Keratinocyte (primary cell): ENCODE results near the gene YPEL1. TPM values are rescaled to one million over a fixed set of nuclear protein-coding genes. Genes with fewer than 3 reads are reported as not detected.

ENCODE experiments used
- DNase-seq: peaks from one replicate; pipeline ENCODE4 v3.0.0-alpha.2; 2011; ENCODE audit warnings: low read depth, missing footprints, low spot score
- FAIRE-seq: peaks from 2 replicates; lab custom pipeline; 2011; peaks lifted over from hg19 to GRCh38; lab: Jason Lieb, UNC
- H2AFZ ChIP-seq: 2 replicates; pipeline ENCODE4 v1.6.0; 2012; ENCODE audit warnings: low read length, control low read depth, inconsistent platforms; ENCODE audit not compliant: control insufficient read depth
- H3K27ac ChIP-seq: 2 replicates; pipeline ENCODE4 v1.5.1; 2011; ENCODE audit warnings: low read length; ENCODE audit not compliant: control insufficient read depth, insufficient read depth
- H3K27me3 ChIP-seq: 3 replicates; pipeline ENCODE4 v1.6.0; 2011; ENCODE audit warnings: low read length; ENCODE audit not compliant: control insufficient read depth, insufficient read depth; ENCODE audit errors: extremely low read depth
- H3K36me3 ChIP-seq, 2 experiments: 2 replicates in 1 of 2; 3 replicates in 1 of 2; pipeline ENCODE4 v1.5.1; 2011; ENCODE audit warnings: low read length in 2 of 2, mild to moderate bottlenecking in 1 of 2; ENCODE audit not compliant: control insufficient read depth in 2 of 2, insufficient read depth in 2 of 2; ENCODE audit errors: extremely low read depth in 1 of 2
- H3K4me1 ChIP-seq: 3 replicates; pipeline ENCODE4 v1.5.1; 2011; ENCODE audit warnings: low read length; ENCODE audit not compliant: control insufficient read depth, insufficient read depth; ENCODE audit errors: extremely low read depth
- H3K4me2 ChIP-seq: 3 replicates; pipeline ENCODE4 v1.6.0; 2011; ENCODE audit warnings: low read depth, low read length; ENCODE audit not compliant: control insufficient read depth, insufficient read depth; ENCODE audit errors: extremely low read depth
- H3K4me3 ChIP-seq, 3 experiments: fragments of 200-600 bp in 1 of 3; sonication (generic) in 1 of 3; 2 replicates in 2 of 3; 3 replicates in 1 of 3; pipeline ENCODE4 v1.5.1; 2011 to 2016; ENCODE audit warnings: low read length in 3 of 3, mild to moderate bottlenecking in 3 of 3, control low read depth in 2 of 3, inconsistent platforms in 1 of 3, low read depth in 1 of 3, mixed read lengths in 1 of 3, mixed run types in 1 of 3, moderate library complexity in 1 of 3; ENCODE audit not compliant: control insufficient read depth in 2 of 3, insufficient read depth in 2 of 3; ENCODE audit errors: extremely low read depth in 1 of 3
- H3K79me2 ChIP-seq: 2 replicates; pipeline ENCODE4 v1.6.0; 2012; ENCODE audit warnings: low read length; ENCODE audit not compliant: control insufficient read depth, insufficient read depth
- H3K9ac ChIP-seq: 3 replicates; pipeline ENCODE4 v1.6.0; 2011; ENCODE audit warnings: low read length; ENCODE audit not compliant: control insufficient read depth, insufficient read depth; ENCODE audit errors: extremely low read depth
- H3K9me1 ChIP-seq: 3 replicates; pipeline ENCODE4 v1.6.0; 2011; ENCODE audit warnings: low read length; ENCODE audit not compliant: control insufficient read depth, insufficient read depth; ENCODE audit errors: extremely low read depth
- H3K9me3 ChIP-seq: 2 replicates; pipeline ENCODE4 v1.5.1; 2012; ENCODE audit warnings: low read depth, low read length; ENCODE audit not compliant: control insufficient read depth
- H4K20me1 ChIP-seq: 3 replicates; pipeline ENCODE4 v1.6.0; 2011; ENCODE audit warnings: low read length; ENCODE audit not compliant: control insufficient read depth, insufficient read depth; ENCODE audit errors: extremely low read depth
- CTCF ChIP-seq, 3 experiments: IDR thresholded peaks in 1 of 3; conservative IDR thresholded peaks in 1 of 3; optimal IDR thresholded peaks in 1 of 3; 2 replicates in 2 of 3; 3 replicates in 1 of 3; pipeline versions ENCODE3 to v1.5.1; 2011; ENCODE audit warnings: low read length in 3 of 3, mild to moderate bottlenecking in 3 of 3, moderate library complexity in 2 of 3, control low read depth in 1 of 3, inconsistent platforms in 1 of 3; ENCODE audit not compliant: insufficient read depth in 2 of 3; ENCODE audit errors: extremely low read depth in 1 of 3
- EZH2 ChIP-seq: IDR thresholded peaks from one replicate; pipeline ENCODE4 v1.6.1; 2012; ENCODE audit warnings: inconsistent platforms, mild to moderate bottlenecking, low read length, moderate library complexity
- dilution Hi-C: fragments of 300-500 bp; cut with MboI; formaldehyde crosslinking; loops from one replicate; pipeline ENCODE4 v1.7.0; 2020; ENCODE audit warnings: low sequenced_read_pairs; ENCODE audit not compliant: extremely low pct_ligation_motif_present
- polyA plus RNA-seq, 5 experiments: library from polyadenylated mRNA; depleted of rRNA in 3 of 5; stranded (reverse) in 3 of 5; stranded (forward) in 1 of 5; unstranded in 1 of 5; fragments of >200 nt; gene quantifications; 1 replicate in 1 of 5; 2 replicates in 3 of 5; 3 replicates in 1 of 5; pipeline versions ENCODE4 v1.2.1 to v1.2.3, GENCODE V29; 2011 to 2012; ENCODE audit warnings: missing spikeins in 2 of 5, low read depth in 1 of 5, low replicate concordance in 1 of 5

YPEL1 gene
- polyA plus RNA-seq, 1 donor (not counting 4 experiments of a cell fraction or from before 2014, with no cell fraction given) = 0.03 TPM

GRCh38 chr22:21661991-21662390 lies 73.6 kb downstream of the YPEL1 start:
- H3K9me3 ChIP-seq = no peaks in the 10 kb centered on the region
- no peak overlapping the region for H3K4me3 ChIP-seq
- no peaks in the 10 kb centered on the region for H3K4me1 ChIP-seq
- H4K20me1 ChIP-seq = no peaks in the 10 kb centered on the region
- H3K4me2 ChIP-seq = no peak overlapping the region
- H2AFZ ChIP-seq = no peak overlapping the region
- FAIRE-seq (no peak), DNase-seq (no peak)
- H3K36me3 ChIP-seq = no peaks in the 10 kb centered on the region
- peaks cover 4% of the 10 kb centered on the region for H3K79me2 ChIP-seq
- no peaks in the 10 kb centered on the region for H3K9me1 ChIP-seq
- no peak overlapping the region for H3K9ac ChIP-seq
- dilution Hi-C loops = no loop called here
- no peak overlapping the region for H3K27ac ChIP-seq
- TF ChIP-seq EZH2 (no peak), CTCF (optimal IDR thresholded peaks at IDR 0.05 in 1 of 3, IDR thresholded peaks at IDR 0.05 in 1 of 3, conservative IDR thresholded peaks at IDR 0.05 in 1 of 3; ENCODE audit: extremely low read depth in 1 of 3, insufficient read depth in 2 of 3, low read length in 3 of 3) (no peak)
- H3K27me3 ChIP-seq = peaks cover 9% of the 10 kb centered on the region

- H4K20me1 ChIP-seq = no peaks in the 10 kb centered on the region
- DNase-seq (no peak), FAIRE-seq (no peak)
- H3K9ac ChIP-seq = no peak overlapping the region
- H3K27me3 ChIP-seq = peaks cover 9% of the 10 kb centered on the region
- no peaks in the 10 kb centered on the region for H3K9me3 ChIP-seq
- TF ChIP-seq EZH2 (no peak), CTCF (optimal IDR thresholded peaks at IDR 0.05 in 1 of 3, IDR thresholded peaks at IDR 0.05 in 1 of 3, conservative IDR thresholded peaks at IDR 0.05 in 1 of 3; ENCODE audit: extremely low read depth in 1 of 3, insufficient read depth in 2 of 3, low read length in 3 of 3) (no peak)
- no peaks in the 10 kb centered on the region for H3K4me1 ChIP-seq
- no peaks in the 10 kb centered on the region for H3K36me3 ChIP-seq
- no peak overlapping the region for H3K4me2 ChIP-seq
- H3K27ac ChIP-seq = no peak overlapping the region
- H3K79me2 ChIP-seq = no peaks in the 10 kb centered on the region
- no peak overlapping the region for H3K4me3 ChIP-seq
- dilution Hi-C loops = no loop called here
- H3K9me1 ChIP-seq = no peaks in the 10 kb centered on the region
- no peak overlapping the region for H2AFZ ChIP-seq
Measured at GRCh38 chr22:21660904-21661303, 74.7 kb downstream of the YPEL1 start.
